CD14-positive monocyte (primary cell): ENCODE results near the gene PIP5K1C. TPM values are rescaled to one million over a fixed set of nuclear protein-coding genes. Genes with fewer than 3 reads are reported as not detected.

Source experiments
- DNase-seq, 3 donors: peaks; one replicate each; pipeline ENCODE4 v3.0.0-alpha.2; 2011 to 2022
- H2AFZ ChIP-seq: 2 replicates; pipeline ENCODE4 v1.6.0; 2012; ENCODE audit warnings: mild to moderate bottlenecking, low read depth, low read length, inconsistent platforms; ENCODE audit not compliant: insufficient read depth, poor library complexity, severe bottlenecking
- H3K27ac ChIP-seq, 2 donors: 1 replicate in 1 of 2; 2 replicates in 1 of 2; pipeline ENCODE4 v1.5.1; 2012 to 2013; ENCODE audit warnings: low read length in 2 of 2, control low read depth in 1 of 2, inconsistent platforms in 1 of 2, low read depth in 1 of 2, mild to moderate bottlenecking in 1 of 2
- H3K27me3 ChIP-seq, 2 donors: one replicate each; pipeline versions ENCODE4 v1.6.0 to v1.6.1; 2011 to 2013; ENCODE audit warnings: low read length in 2 of 2; ENCODE audit not compliant: control insufficient read depth in 2 of 2, insufficient read depth in 2 of 2
- H3K36me3 ChIP-seq, 2 donors: replicated peaks in 1 of 2; 1 replicate in 1 of 2; 2 replicates in 1 of 2; pipeline versions ENCODE4 v1.5.1 to v1.6.1; 2012 to 2013; ENCODE audit warnings: low read length in 2 of 2, control low read depth in 1 of 2, inconsistent platforms in 1 of 2, mild to moderate bottlenecking in 1 of 2; ENCODE audit not compliant: insufficient read depth in 2 of 2, control insufficient read depth in 1 of 2
- H3K4me1 ChIP-seq, 2 donors: 1 replicate in 1 of 2; 2 replicates in 1 of 2; pipeline versions ENCODE4 v1.5.1 to v1.6.1; 2012 to 2013; ENCODE audit warnings: low read length in 2 of 2, control low read depth in 1 of 2, inconsistent platforms in 1 of 2, mild to moderate bottlenecking in 1 of 2, moderate library complexity in 1 of 2; ENCODE audit not compliant: insufficient read depth in 2 of 2, control insufficient read depth in 1 of 2
- H3K4me2 ChIP-seq: replicated peaks from 2 replicates; pipeline ENCODE3; 2012; ENCODE audit warnings: low read length, moderate library complexity, mild to moderate bottlenecking; ENCODE audit not compliant: poor library complexity, severe bottlenecking; ENCODE audit errors: extremely low read depth
- H3K4me3 ChIP-seq, 3 experiments: fragments of 200-600 bp in 1 of 3; sonication (generic) in 1 of 3; replicated peaks in 1 of 3; 1 replicate in 2 of 3; 2 replicates in 1 of 3; pipeline ENCODE4 v1.5.1; 2011 to 2013; ENCODE audit warnings: low read length in 3 of 3, mild to moderate bottlenecking in 3 of 3, control low read depth in 2 of 3, low read depth in 2 of 3, inconsistent platforms in 1 of 3, moderate library complexity in 1 of 3
- H3K79me2 ChIP-seq: 2 replicates; pipeline ENCODE4 v1.6.0; 2012; ENCODE audit warnings: mild to moderate bottlenecking, control low read depth, inconsistent platforms, low read length, moderate library complexity; ENCODE audit not compliant: insufficient read depth
- H3K9ac ChIP-seq: 2 replicates; pipeline ENCODE4 v1.6.0; 2017; ENCODE audit warnings: low read length, mild to moderate bottlenecking; ENCODE audit not compliant: insufficient read depth, poor library complexity, severe bottlenecking
- H3K9me3 ChIP-seq, 2 donors: replicated peaks in 1 of 2; 1 replicate in 1 of 2; 2 replicates in 1 of 2; pipeline versions ENCODE4 v1.5.1 to v1.6.1; 2012 to 2013; ENCODE audit warnings: low read length in 2 of 2, control low read depth in 1 of 2; ENCODE audit not compliant: control insufficient read depth in 1 of 2, insufficient read depth in 1 of 2
- H4K20me1 ChIP-seq: 2 replicates; pipeline ENCODE4 v1.6.0; 2012; ENCODE audit warnings: mild to moderate bottlenecking, low read length, control low read depth, moderate library complexity; ENCODE audit not compliant: insufficient read depth
- H3K27ac Mint-ChIP-seq, 7 donors: one replicate each; pipeline ENCODE4 v1.8.0; 2020; ENCODE audit warnings: mild to moderate bottlenecking in 7 of 7, mixed read lengths in 7 of 7, moderate library complexity in 6 of 7, inconsistent platforms in 2 of 7
- H3K27me3 Mint-ChIP-seq, 3 donors: one replicate each; pipeline ENCODE4 v1.8.0; 2021 to 2022; ENCODE audit warnings: low read depth in 3 of 3, mild to moderate bottlenecking in 3 of 3, mixed read lengths in 3 of 3, moderate library complexity in 3 of 3, inconsistent platforms in 1 of 3
- H3K36me3 Mint-ChIP-seq, 2 donors: one replicate each; pipeline ENCODE4 v1.8.0; 2020; ENCODE audit warnings: mixed read lengths in 2 of 2, inconsistent platforms in 1 of 2, mild to moderate bottlenecking in 1 of 2
- H3K4me1 Mint-ChIP-seq: one replicate; pipeline ENCODE4 v1.8.0; 2020; ENCODE audit warnings: mild to moderate bottlenecking, mixed read lengths
- H3K4me3 Mint-ChIP-seq, 2 donors: one replicate each; pipeline ENCODE4 v1.8.0; 2020; ENCODE audit warnings: mild to moderate bottlenecking in 2 of 2, mixed read lengths in 2 of 2, moderate library complexity in 1 of 2
- H3K9me3 Mint-ChIP-seq, 7 donors: one replicate each; pipeline ENCODE4 v1.8.0; 2020 to 2022; ENCODE audit warnings: mixed read lengths in 7 of 7, mild to moderate bottlenecking in 6 of 7, moderate library complexity in 6 of 7, inconsistent platforms in 2 of 7
- WGBS: methylation state at CpG from one replicate; pipeline ENCODE4 v1.1.5; 2013; ENCODE audit warnings: missing lambda C conversion rate; ENCODE audit not compliant: insufficient coverage; 5-methylcytosine and 5-hydroxymethylcytosine counted together
- intact Hi-C, 2 donors: fragments of 100-400 bp; cut with micrococcal nuclease; formaldehyde crosslinking; loops; one replicate each; pipeline versions ENCODE4 v1.15.0 to v1.15.1; 2023
- polyA plus RNA-seq, 3 donors: library from polyadenylated mRNA; depleted of rRNA in 1 of 3; unstranded in 2 of 3; stranded (reverse) in 1 of 3; fragments of 300-500 nt in 2 of 3; fragments of >200 nt in 1 of 3; fragmentation: Illumina TruSeq in 2 of 3; gene quantifications; 1 replicate in 2 of 3; 2 replicates in 1 of 3; pipeline ENCODE4 v1.2.3, GENCODE V29; 2012 to 2021
- TF ChIP-seq, protein P1 (sequence below): fragments of 200-600 bp; IDR thresholded peaks from one replicate; pipeline ENCODE4 v1.8.0; 2022; ENCODE audit warnings: antibody characterized with exemption, mild to moderate bottlenecking

PIP5K1C gene
- polyA plus RNA-seq, 3 donors, result 6.5 to 19.5 (median 10.1) TPM

DNA sequence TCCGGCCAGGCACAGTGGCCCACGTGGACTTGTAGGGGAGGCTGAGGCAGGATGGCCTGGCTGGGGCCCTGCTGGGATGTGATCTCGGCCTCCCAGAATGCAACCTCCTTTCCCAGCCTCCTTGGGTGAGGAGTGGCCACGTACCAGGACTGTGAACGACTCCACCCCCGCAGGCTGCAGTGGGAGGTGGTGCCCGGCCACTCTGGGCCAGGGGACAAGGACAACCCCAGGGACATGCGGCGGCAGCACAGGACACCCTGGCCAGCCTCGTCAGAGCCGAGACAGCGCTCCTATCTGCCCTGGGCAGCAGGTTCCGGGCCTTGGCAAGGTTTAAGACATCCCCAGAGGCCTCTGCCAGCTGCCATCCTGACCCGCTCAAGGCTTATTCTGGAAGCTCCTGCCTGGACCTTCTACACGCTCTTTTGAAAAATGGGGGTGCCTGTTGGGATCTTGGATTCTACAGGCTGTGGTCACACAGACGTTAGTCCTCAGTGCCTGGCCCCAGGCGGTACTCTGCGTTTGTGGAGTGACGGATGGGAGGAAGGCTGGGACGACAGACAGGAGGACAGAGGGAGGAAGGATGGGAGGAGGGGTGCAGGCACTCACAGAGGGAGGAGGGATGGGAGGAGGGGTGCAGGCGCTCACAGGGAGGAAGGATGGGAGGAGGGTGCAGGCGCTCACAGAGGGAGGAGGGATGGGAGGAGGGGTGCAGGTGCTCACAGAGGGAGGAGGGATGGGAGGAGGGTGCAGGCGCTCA, 53.8 kb downstream of the PIP5K1C start:
- Mint-ChIP-seq H3K27ac (no peak overlapping the region), H3K4me1 (no peaks in the 10 kb centered on the region), H3K27me3 (no peaks in the 10 kb centered on the region), H3K36me3 (peaks cover 37 to 73% of the 10 kb centered on the region in 2 donors), H3K4me3 (no peak overlapping the region), H3K9me3 (peaks cover 0 to 4% (median 1%) of the 10 kb centered on the region in 7 donors)
- no peak overlapping the region for H3K9ac ChIP-seq
- no peaks in the 10 kb centered on the region for H3K79me2 ChIP-seq
- H3K36me3 ChIP-seq, result peaks cover 69 to 72% of the 10 kb centered on the region in 2 donors
- no peak for DNase-seq
- H3K9me3 ChIP-seq, result no peaks in the 10 kb centered on the region
- no peak overlapping the region for H3K27ac ChIP-seq
- TF ChIP-seq, protein P1, sequence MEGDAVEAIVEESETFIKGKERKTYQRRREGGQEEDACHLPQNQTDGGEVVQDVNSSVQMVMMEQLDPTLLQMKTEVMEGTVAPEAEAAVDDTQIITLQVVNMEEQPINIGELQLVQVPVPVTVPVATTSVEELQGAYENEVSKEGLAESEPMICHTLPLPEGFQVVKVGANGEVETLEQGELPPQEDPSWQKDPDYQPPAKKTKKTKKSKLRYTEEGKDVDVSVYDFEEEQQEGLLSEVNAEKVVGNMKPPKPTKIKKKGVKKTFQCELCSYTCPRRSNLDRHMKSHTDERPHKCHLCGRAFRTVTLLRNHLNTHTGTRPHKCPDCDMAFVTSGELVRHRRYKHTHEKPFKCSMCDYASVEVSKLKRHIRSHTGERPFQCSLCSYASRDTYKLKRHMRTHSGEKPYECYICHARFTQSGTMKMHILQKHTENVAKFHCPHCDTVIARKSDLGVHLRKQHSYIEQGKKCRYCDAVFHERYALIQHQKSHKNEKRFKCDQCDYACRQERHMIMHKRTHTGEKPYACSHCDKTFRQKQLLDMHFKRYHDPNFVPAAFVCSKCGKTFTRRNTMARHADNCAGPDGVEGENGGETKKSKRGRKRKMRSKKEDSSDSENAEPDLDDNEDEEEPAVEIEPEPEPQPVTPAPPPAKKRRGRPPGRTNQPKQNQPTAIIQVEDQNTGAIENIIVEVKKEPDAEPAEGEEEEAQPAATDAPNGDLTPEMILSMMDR, result no peak
- peaks cover 9% of the 10 kb centered on the region for H4K20me1 ChIP-seq
- WGBS, result 97% methylated on average over 21 of the region's 23 CpGs
- no peaks in the 10 kb centered on the region for H3K4me1 ChIP-seq
- H3K27me3 ChIP-seq, result no peaks in the 10 kb centered on the region
- no peak overlapping the region for H2AFZ ChIP-seq
- H3K4me3 ChIP-seq, result no peak overlapping the region
- H3K4me2 ChIP-seq, result no peak overlapping the region
- intact Hi-C loops, result no loop called here

DNA sequence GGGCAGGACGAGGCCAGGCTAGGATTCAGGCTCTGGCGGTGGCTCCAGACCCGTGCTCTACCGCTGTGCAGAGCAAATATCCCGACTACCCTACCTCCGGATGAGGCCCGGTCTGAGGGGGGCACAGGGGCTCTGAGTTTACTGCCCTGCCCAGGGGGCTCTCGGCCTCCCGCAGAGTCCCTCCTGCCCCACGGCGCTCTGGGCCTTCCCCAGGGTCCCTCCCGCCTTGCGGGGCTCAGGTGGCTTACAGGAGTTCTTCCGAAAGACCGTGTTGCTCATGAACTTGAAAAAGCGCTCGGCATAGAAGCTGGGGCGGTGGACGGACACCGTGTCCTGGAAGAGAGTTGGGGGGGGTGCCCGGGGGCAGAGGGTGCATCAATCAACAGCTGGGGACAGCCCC, 54.5 kb downstream of the PIP5K1C start:
- Histone ChIP-seq H3K27ac (no peak overlapping the region), H3K79me2 (no peaks in the 10 kb centered on the region), H2AFZ (no peak overlapping the region), H3K4me3 (no peak overlapping the region), H3K4me1 (no peaks in the 10 kb centered on the region), H4K20me1 (peaks cover 9% of the 10 kb centered on the region), H3K9ac (no peak overlapping the region), H3K27me3 (no peaks in the 10 kb centered on the region), H3K9me3 (no peaks in the 10 kb centered on the region), H3K4me2 (no peak overlapping the region), H3K36me3 (peaks cover 67 to 69% of the 10 kb centered on the region in 2 donors)
- Mint-ChIP-seq H3K4me1 (no peaks in the 10 kb centered on the region), H3K27ac (no peak overlapping the region), H3K9me3 (peaks cover 0 to 4% (median 1%) of the 10 kb centered on the region in 7 donors), H3K27me3 (no peaks in the 10 kb centered on the region), H3K36me3 (peaks cover 35 to 69% of the 10 kb centered on the region in 2 donors), H3K4me3 (no peak overlapping the region)
- no peak for DNase-seq
- TF ChIP-seq, protein P1, result no peak
- 96% methylated on average over 16 of the region's 21 CpGs for WGBS
- intact Hi-C loops, result no loop called here
